ENCODE measurements around the gene MITF. TPM values are rescaled to one million over a fixed set of nuclear protein-coding genes. Genes with fewer than 3 reads are reported as not detected.
A peak's percentile ranks its signal among the peaks of the same experiment; 100 is the strongest.

Gene MITF
- total RNA-seq, 1 donor, result 30.2 TPM

- no peak overlapping the region for H3K4me3 ChIP-seq (ENCODE audit: low read depth, low read length)
- TF ChIP-seq CTCF (IDR thresholded peaks at IDR 0.05; ENCODE audit: insufficient read depth, low read depth, low read length), result no peak
- peak; percentile 10 for DNase-seq (ENCODE audit: low read depth)
These were observed 222.6 kb downstream of the MITF start for GRCh38 chr3:69961706-69962439.

DNA sequence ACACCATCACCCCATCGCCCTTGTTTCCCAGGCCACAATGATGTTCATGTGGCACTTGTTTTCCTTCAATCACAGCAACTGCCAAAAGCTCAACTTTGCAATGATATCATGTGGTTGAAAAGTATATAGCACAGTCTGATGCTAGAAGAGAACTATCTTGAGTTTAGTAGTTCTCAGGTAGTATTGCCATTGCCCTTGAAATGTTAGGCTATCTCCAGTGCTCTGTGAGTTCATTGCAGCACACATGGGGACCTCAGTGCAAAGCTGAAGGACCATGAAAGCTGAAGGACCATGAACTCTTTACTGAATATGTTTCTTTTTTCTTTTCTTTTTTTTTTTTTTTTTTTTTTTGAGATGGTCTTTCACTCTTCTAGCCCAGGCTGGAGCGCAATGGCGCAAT is 224.4 kb downstream of the MITF start:
- H3K4me3 ChIP-seq (ENCODE audit: low read depth, low read length), result no peak overlapping the region
- no peak for DNase-seq (ENCODE audit: low read depth)
- no peak for TF ChIP-seq CTCF (IDR thresholded peaks at IDR 0.05; ENCODE audit: insufficient read depth, low read depth, low read length)

DNA sequence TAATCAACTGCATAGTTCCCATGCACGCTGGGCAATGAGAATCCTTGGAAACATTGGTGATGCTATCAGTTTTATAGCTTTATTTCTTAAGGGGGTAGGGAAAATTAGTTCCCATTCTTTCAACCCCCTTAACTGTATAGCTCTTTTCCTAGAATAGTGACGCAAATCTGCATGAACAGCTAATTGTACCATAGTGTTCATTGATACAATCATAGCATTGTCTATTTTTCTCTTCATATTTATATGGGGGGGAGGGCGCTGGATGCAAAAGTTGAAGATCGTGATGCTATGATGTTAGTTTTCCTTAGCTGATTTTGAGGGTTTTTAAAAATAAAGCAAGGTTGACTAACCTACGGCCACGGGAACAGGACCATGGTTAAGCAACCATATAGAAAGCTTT is 227.9 kb downstream of the MITF start:
- H3K4me3 ChIP-seq (ENCODE audit: low read depth, low read length), result no peak overlapping the region
- no peak for TF ChIP-seq CTCF (IDR thresholded peaks at IDR 0.05; ENCODE audit: insufficient read depth, low read depth, low read length)
- no peak for DNase-seq (ENCODE audit: low read depth)

DNA sequence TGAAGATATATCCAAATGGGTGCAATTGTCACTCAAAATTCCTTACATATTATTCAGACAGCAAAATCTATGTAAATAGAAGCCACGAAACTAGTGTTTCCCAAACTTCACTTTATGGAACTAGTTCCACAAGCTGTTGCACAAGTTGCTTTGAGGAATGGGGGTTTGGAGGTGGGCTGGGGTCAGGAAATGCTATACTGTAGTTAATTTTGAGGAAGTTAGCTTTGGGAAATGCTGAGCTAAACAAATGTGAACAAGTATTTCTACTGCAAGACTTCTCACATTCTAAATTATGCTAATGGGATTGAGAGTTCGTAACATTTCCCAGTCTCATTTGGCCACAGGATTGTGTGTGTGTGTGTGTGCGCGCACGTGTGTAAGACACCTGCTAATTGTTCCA is 231.6 kb downstream of the MITF start:
- H3K4me3 ChIP-seq (ENCODE audit: low read depth, low read length), result no peak overlapping the region
- no peak for TF ChIP-seq CTCF (IDR thresholded peaks at IDR 0.05; ENCODE audit: insufficient read depth, low read depth, low read length)
- DNase-seq (ENCODE audit: low read depth), result no peak

DNA sequence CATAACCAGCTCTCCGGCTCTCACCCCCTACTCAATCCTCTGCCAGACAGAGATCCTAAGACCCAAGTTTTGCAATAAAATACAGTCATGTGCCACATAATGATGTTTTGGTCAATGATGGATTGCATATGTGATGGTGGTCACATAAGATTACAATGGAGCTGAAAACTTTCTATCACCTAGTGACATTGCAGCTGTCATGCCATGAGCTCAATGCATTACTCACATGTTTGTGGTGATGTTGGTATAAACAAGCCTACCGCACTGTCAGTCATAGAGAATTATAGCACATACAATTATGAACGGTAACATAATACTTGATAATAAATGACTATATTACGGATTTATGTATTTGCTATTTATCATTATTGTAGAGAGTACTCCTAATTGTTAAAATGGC is 233.4 kb downstream of the MITF start:
- no peak overlapping the region for H3K4me3 ChIP-seq (ENCODE audit: low read depth, low read length)
- no peak for TF ChIP-seq CTCF (IDR thresholded peaks at IDR 0.05; ENCODE audit: insufficient read depth, low read depth, low read length)
- no peak for DNase-seq (ENCODE audit: low read depth)

GRCh38 chr3:69976021-69976420 is 236.8 kb downstream of the MITF start:
- no peak overlapping the region for H3K4me3 ChIP-seq (ENCODE audit: low read depth, low read length)
- no peak for TF ChIP-seq CTCF (IDR thresholded peaks at IDR 0.05; ENCODE audit: insufficient read depth, low read depth, low read length)
- DNase-seq (ENCODE audit: low read depth), result no peak

All from fibroblast of villous mesenchyme (primary cell).